ENCODE measurements around the gene KCNC1. TPM values are rescaled to one million over a fixed set of nuclear protein-coding genes. Genes with fewer than 3 reads are reported as not detected.

The KCNC1 gene
- total and polyA plus RNA-seq, 3 donors from 2014 or later = 3.3 to 5.8 (median 5.2) TPM

DNA sequence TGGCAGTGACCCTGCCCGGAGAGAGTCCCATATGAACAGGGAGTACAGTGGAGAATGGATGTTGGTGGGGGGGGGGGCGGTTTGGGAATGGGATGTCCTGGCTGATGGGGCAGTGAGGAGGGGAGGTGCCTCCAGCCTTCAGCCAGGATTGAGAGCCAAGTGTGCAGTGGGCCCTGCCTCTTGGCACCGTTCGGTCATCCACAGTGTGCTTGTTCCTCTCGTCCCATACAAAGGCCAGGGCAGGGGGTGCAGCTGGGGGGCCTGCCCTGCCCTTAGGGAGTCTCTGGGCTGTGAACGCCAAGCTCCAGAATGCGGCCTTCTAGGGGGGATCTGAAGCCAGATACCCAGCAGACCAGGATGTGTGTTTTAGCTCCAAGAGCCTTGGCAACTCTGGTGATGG lies 34.0 kb downstream of the KCNC1 start:
- H3K27me3 ChIP-seq = no peaks in the 10 kb centered on the region
- no peak for DNase-seq
- TF ChIP-seq POLR2A (IDR thresholded peaks at IDR 0.05) = no peak
- TF ChIP-seq, protein P1, sequence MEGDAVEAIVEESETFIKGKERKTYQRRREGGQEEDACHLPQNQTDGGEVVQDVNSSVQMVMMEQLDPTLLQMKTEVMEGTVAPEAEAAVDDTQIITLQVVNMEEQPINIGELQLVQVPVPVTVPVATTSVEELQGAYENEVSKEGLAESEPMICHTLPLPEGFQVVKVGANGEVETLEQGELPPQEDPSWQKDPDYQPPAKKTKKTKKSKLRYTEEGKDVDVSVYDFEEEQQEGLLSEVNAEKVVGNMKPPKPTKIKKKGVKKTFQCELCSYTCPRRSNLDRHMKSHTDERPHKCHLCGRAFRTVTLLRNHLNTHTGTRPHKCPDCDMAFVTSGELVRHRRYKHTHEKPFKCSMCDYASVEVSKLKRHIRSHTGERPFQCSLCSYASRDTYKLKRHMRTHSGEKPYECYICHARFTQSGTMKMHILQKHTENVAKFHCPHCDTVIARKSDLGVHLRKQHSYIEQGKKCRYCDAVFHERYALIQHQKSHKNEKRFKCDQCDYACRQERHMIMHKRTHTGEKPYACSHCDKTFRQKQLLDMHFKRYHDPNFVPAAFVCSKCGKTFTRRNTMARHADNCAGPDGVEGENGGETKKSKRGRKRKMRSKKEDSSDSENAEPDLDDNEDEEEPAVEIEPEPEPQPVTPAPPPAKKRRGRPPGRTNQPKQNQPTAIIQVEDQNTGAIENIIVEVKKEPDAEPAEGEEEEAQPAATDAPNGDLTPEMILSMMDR (IDR thresholded peaks at IDR 0.05) = no peak
- H3K4me1 ChIP-seq = no peaks in the 10 kb centered on the region
- WGBS, 2 donors = 83 to 94% methylated on average over 7 of the region's 7 CpGs
- H3K4me3 ChIP-seq = no peak overlapping the region
- H3K36me3 ChIP-seq (ENCODE audit: low read depth, missing control alignments) = no peaks in the 10 kb centered on the region
- intact Hi-C loops (cut with DNase I; ENCODE audit: low total_unique reads) = no loop called here
- H3K9me3 ChIP-seq = no peaks in the 10 kb centered on the region
- H3K27ac ChIP-seq = no peak overlapping the region

GRCh38 chr11:17769218-17769617 lies 34.6 kb downstream of the KCNC1 start:
- no peak for DNase-seq

DNA sequence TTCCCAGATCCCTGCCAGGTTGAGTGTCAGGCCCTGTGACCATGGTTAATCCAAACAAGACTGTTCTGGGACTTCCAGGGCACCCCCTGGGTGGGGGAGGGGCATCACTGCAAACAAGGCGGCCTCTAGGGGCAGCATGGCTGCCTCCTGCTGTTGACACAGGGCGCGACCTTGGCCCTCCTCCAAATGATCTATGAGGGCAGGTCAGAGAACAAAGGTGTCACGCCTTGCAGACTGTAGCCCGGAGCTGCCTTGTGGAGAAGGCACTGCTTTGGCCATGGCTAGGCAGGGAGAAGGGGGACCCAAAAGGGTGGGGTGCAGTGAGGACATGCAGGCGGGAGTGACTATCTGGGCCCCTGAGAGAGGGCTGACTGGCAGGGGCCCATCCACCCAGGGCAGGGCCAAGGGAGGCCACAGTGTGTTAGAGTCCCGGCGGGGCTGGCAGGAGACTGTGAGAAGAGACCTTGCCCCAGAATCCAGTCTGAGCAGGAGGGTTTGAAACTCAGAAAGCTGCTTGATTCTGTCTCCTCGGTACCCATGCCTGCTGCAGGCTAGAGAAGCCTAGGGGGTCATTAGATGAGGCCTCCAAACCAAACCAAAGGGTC lies 35.6 kb downstream of the KCNC1 start:
- intact Hi-C loops (cut with DNase I; ENCODE audit: low total_unique reads) = no loop called here
- no peak for DNase-seq
- H3K4me1 ChIP-seq = no peaks in the 10 kb centered on the region

More at GRCh38 chr11:17769218-17769617, 34.6 kb downstream of the KCNC1 start:
- no peaks in the 10 kb centered on the region for H3K4me1 ChIP-seq
- no peaks in the 10 kb centered on the region for H3K36me3 ChIP-seq (ENCODE audit: low read depth, missing control alignments)
- TF ChIP-seq POLR2A (IDR thresholded peaks at IDR 0.05) = no peak
- TF ChIP-seq, protein P1 (IDR thresholded peaks at IDR 0.05) = no peak
- H3K27me3 ChIP-seq = no peaks in the 10 kb centered on the region
- intact Hi-C loops (cut with DNase I; ENCODE audit: low total_unique reads) = no loop called here
- no peak overlapping the region for H3K4me3 ChIP-seq
- WGBS, 2 donors = 92 to 100% methylated on average over 1 of the region's 1 CpG
- H3K27ac ChIP-seq = no peak overlapping the region
- H3K9me3 ChIP-seq = no peaks in the 10 kb centered on the region

DNA sequence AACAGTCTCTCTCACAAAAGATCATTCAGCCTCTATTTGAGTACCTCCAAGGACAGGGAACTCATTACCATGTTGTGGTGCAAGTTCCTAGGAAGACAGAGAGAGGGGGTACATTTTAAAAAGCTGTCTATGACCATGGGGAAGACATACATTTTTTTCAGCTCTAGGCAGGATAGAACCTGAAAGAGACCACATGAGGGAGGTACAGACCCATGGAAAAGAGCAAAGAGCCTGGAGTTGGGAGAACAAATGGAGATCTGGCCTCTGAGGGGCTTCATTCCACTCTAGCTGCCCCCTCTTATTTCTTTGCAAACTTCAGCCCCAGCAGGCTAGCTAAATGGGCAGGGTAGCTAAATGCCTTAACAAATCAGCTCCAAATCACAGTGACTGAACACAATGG lies 36.3 kb downstream of the KCNC1 start:
- no peak overlapping the region for H3K27ac ChIP-seq
- no peaks in the 10 kb centered on the region for H3K9me3 ChIP-seq
- intact Hi-C loops (cut with DNase I; ENCODE audit: low total_unique reads) = no loop called here
- no peaks in the 10 kb centered on the region for H3K27me3 ChIP-seq
- no peak overlapping the region for H3K4me3 ChIP-seq
- no peak for DNase-seq
- no peak for TF ChIP-seq POLR2A (IDR thresholded peaks at IDR 0.05)
- TF ChIP-seq, protein P1 (IDR thresholded peaks at IDR 0.05) = no peak
- H3K4me1 ChIP-seq = no peaks in the 10 kb centered on the region
- no peaks in the 10 kb centered on the region for H3K36me3 ChIP-seq (ENCODE audit: low read depth, missing control alignments)

More for the DNA sequence above, 35.6 kb downstream of the KCNC1 start:
- Histone ChIP-seq H3K36me3 (ENCODE audit: low read depth, missing control alignments) (no peaks in the 10 kb centered on the region), H3K27me3 (no peaks in the 10 kb centered on the region), H3K4me3 (no peak overlapping the region), H3K9me3 (no peaks in the 10 kb centered on the region), H3K27ac (no peak overlapping the region)
- 69 to 77% methylated on average over 6 to 9 of the region's 9 CpGs for WGBS, 2 donors
- TF ChIP-seq POLR2A (IDR thresholded peaks at IDR 0.05) = no peak
- TF ChIP-seq, protein P1 (IDR thresholded peaks at IDR 0.05) = no peak

- WGBS, 2 donors = 94 to 96% methylated on average over 17 of the region's 17 CpGs
- TF ChIP-seq, protein P1 (IDR thresholded peaks at IDR 0.05) = no peak
- TF ChIP-seq POLR2A (IDR thresholded peaks at IDR 0.05) = no peak
- Histone ChIP-seq H3K36me3 (ENCODE audit: low read depth, missing control alignments) (no peaks in the 10 kb centered on the region), H3K4me3 (no peak overlapping the region), H3K27ac (no peak overlapping the region), H3K9me3 (no peaks in the 10 kb centered on the region), H3K4me1 (no peaks in the 10 kb centered on the region), H3K27me3 (no peaks in the 10 kb centered on the region)
- no peak for DNase-seq
- intact Hi-C loops (cut with DNase I; ENCODE audit: low total_unique reads) = no loop called here
These were observed 36.8 kb downstream of the KCNC1 start for GRCh38 chr11:17771415-17771814.
